Activated T-cell treated with anti-CD3 and anti-CD28 coated beads, Interleukin-2, amount 50 U/mL, for 1 hour (primary cell): ENCODE results near the gene STAU1.
"Not testable (repeated sequence)": the region's sequence is repeated elsewhere in the genome, so short reads cannot be mapped to it uniquely, and the experiment has no call there.

Experiments used
- DNase-seq: peaks from one replicate; pipeline ENCODE4 v3.0.0-alpha.2; 2020

Gene STAU1

GRCh38 chr20:49163696-49164095 lies 24.4 kb downstream of the STAU1 start:
- no peak for DNase-seq

GRCh38 chr20:49161428-49162152 lies 26.5 kb downstream of the STAU1 start:
- DNase-seq, result no peak

- DNase-seq, result no peak
Measured at GRCh38 chr20:49160057-49160929, 27.8 kb downstream of the STAU1 start.

GRCh38 chr20:49157146-49157545 lies 31.0 kb downstream of the STAU1 start:
- DNase-seq, result no peak

- DNase-seq, result no peak
Measured at GRCh38 chr20:49156481-49156880, 31.7 kb downstream of the STAU1 start.

- DNase-seq, result no peak
Measured at GRCh38 chr20:49151436-49151835, 36.7 kb downstream of the STAU1 start.

GRCh38 chr20:49149281-49150045 lies 38.7 kb downstream of the STAU1 start:
- no peak for DNase-seq

GRCh38 chr20:49148601-49149000 lies 39.5 kb downstream of the STAU1 start:
- no peak for DNase-seq

- DNase-seq, result no peak
Measured at GRCh38 chr20:49147296-49147695, 40.8 kb downstream of the STAU1 start.

- DNase-seq, result no peak
Measured at GRCh38 chr20:49146442-49147225, 41.5 kb downstream of the STAU1 start.

- DNase-seq, result no peak
Measured at GRCh38 chr20:49140834-49141233, 47.3 kb downstream of the STAU1 start.

GRCh38 chr20:49140411-49140810 lies 47.7 kb downstream of the STAU1 start:
- no peak for DNase-seq

GRCh38 chr20:49138431-49138830 lies 49.7 kb downstream of the STAU1 start:
- DNase-seq, result no peak

GRCh38 chr20:49136817-49137571 lies 51.1 kb downstream of the STAU1 start:
- DNase-seq, result no peak

GRCh38 chr20:49134797-49135196 lies 53.3 kb downstream of the STAU1 start:
- not testable (repeated sequence) for DNase-seq

GRCh38 chr20:49133571-49133970 lies 54.6 kb downstream of the STAU1 start:
- no peak for DNase-seq

GRCh38 chr20:49132995-49133478 lies 55.1 kb downstream of the STAU1 start:
- DNase-seq, result no peak

- DNase-seq, result no peak
Measured at GRCh38 chr20:49123982-49124381, 64.2 kb downstream of the STAU1 start.

- no peak for DNase-seq
Measured at GRCh38 chr20:49122920-49123319, 65.2 kb downstream of the STAU1 start.

- no peak for DNase-seq
Measured at GRCh38 chr20:49119988-49120387, 68.1 kb downstream of the STAU1 start.

- no peak for DNase-seq
Measured at GRCh38 chr20:49118307-49118706, 69.8 kb downstream of the STAU1 start.

GRCh38 chr20:49115564-49115963 lies 72.6 kb downstream of the STAU1 start:
- no peak for DNase-seq
